H9 (cell line): ENCODE results near the gene TAF1L. TPM values are rescaled to one million over a fixed set of nuclear protein-coding genes. Genes with fewer than 3 reads are reported as not detected.

Source experiments
- DNase-seq: peaks from one replicate; pipeline ENCODE4 v3.0.0-alpha.2; 2017
- H2AFZ ChIP-seq: one replicate; pipeline ENCODE4 v1.6.1; 2013; ENCODE audit warnings: mild to moderate bottlenecking, low read length, control low read depth, moderate library complexity
- H2AK5ac ChIP-seq: 2 replicates; pipeline ENCODE4 v1.6.1; 2013; ENCODE audit warnings: low read length, control low read depth, mixed read lengths; ENCODE audit not compliant: insufficient read length
- H2BK120ac ChIP-seq: one replicate; pipeline ENCODE4 v1.6.1; 2013; ENCODE audit warnings: low read depth, mild to moderate bottlenecking, low read length, control low read depth, inconsistent platforms; ENCODE audit not compliant: poor library complexity, severe bottlenecking
- H2BK12ac ChIP-seq: 2 replicates; pipeline ENCODE4 v1.6.1; 2013; ENCODE audit warnings: low read length, control low read depth, mixed read lengths, low read depth; ENCODE audit not compliant: insufficient read length
- H2BK15ac ChIP-seq: 2 replicates; pipeline ENCODE4 v1.6.1; 2013; ENCODE audit warnings: low read depth, low read length, control low read depth
- H2BK20ac ChIP-seq: one replicate; pipeline ENCODE4 v1.6.1; 2013; ENCODE audit warnings: low read depth, mild to moderate bottlenecking, low read length, control low read depth, inconsistent platforms; ENCODE audit not compliant: poor library complexity, severe bottlenecking
- H2BK5ac ChIP-seq: 2 replicates; pipeline ENCODE4 v1.6.1; 2013; ENCODE audit warnings: low read length, control low read depth, mixed read lengths; ENCODE audit not compliant: insufficient read length
- H3K14ac ChIP-seq: 2 replicates; pipeline ENCODE4 v1.6.1; 2013; ENCODE audit warnings: low read length, control low read depth; ENCODE audit not compliant: insufficient read depth
- H3K18ac ChIP-seq: 2 replicates; pipeline ENCODE4 v1.6.1; 2013; ENCODE audit warnings: low read depth, mild to moderate bottlenecking, mixed read lengths, low read length, control low read depth; ENCODE audit not compliant: insufficient read length
- H3K23ac ChIP-seq: 2 replicates; pipeline ENCODE4 v1.6.1; 2013; ENCODE audit warnings: low read length, control low read depth, mixed read lengths, low read depth; ENCODE audit not compliant: insufficient read length
- H3K23me2 ChIP-seq: 2 replicates; pipeline ENCODE4 v1.6.1; 2013; ENCODE audit warnings: low read depth, mild to moderate bottlenecking, mixed read lengths, low read length, control low read depth; ENCODE audit not compliant: insufficient read length, poor library complexity, severe bottlenecking
- H3K27ac ChIP-seq: 2 replicates; pipeline ENCODE4 v1.5.1; 2013; ENCODE audit warnings: low read length, control low read depth, mixed read lengths, low read depth; ENCODE audit not compliant: insufficient read length
- H3K27me3 ChIP-seq: 2 replicates; pipeline ENCODE4 v1.6.1; 2013; ENCODE audit warnings: low read length, control low read depth, inconsistent platforms; ENCODE audit not compliant: insufficient read depth
- H3K4ac ChIP-seq: 2 replicates; pipeline ENCODE4 v1.6.1; 2013; ENCODE audit warnings: low read depth, mild to moderate bottlenecking, control low read depth, inconsistent platforms, low read length, moderate library complexity
- H3K4me1 ChIP-seq: 2 replicates; pipeline ENCODE4 v1.6.1; 2013; ENCODE audit warnings: low read length, control low read depth, inconsistent platforms; ENCODE audit not compliant: insufficient read depth
- H3K4me2 ChIP-seq: 2 replicates; pipeline ENCODE4 v1.6.1; 2013; ENCODE audit warnings: low read length, control low read depth, mixed read lengths; ENCODE audit not compliant: insufficient read length, insufficient read depth
- H3K56ac ChIP-seq: 2 replicates; pipeline ENCODE4 v1.6.1; 2013; ENCODE audit warnings: low read depth, mild to moderate bottlenecking, mixed read lengths, low read length, control low read depth; ENCODE audit not compliant: insufficient read length
- H3K79me1 ChIP-seq: 2 replicates; pipeline ENCODE4 v1.6.1; 2013; ENCODE audit warnings: low read depth, mild to moderate bottlenecking, moderate library complexity, low read length, control low read depth, inconsistent platforms; ENCODE audit not compliant: insufficient read depth, poor library complexity, severe bottlenecking
- H3K79me2 ChIP-seq: 2 replicates; pipeline ENCODE4 v1.6.1; 2013; ENCODE audit warnings: low read length, control low read depth, inconsistent platforms; ENCODE audit not compliant: insufficient read depth
- H3K9ac ChIP-seq: 2 replicates; pipeline ENCODE4 v1.6.1; 2013; ENCODE audit warnings: low read length, control low read depth, mixed read lengths; ENCODE audit not compliant: insufficient read length; ENCODE audit errors: extremely low read depth
- H3K9me3 ChIP-seq: one replicate; pipeline ENCODE4 v1.6.1; 2013; ENCODE audit warnings: low read depth, low read length, inconsistent platforms; ENCODE audit not compliant: control insufficient read depth
- H3T11ph ChIP-seq: one replicate; pipeline ENCODE4 v1.6.1; 2013; ENCODE audit warnings: mild to moderate bottlenecking, low read length, control low read depth, inconsistent platforms
- H4K20me1 ChIP-seq: one replicate; pipeline ENCODE4 v1.6.1; 2013; ENCODE audit not compliant: control insufficient read depth, insufficient read length, insufficient read depth
- H4K5ac ChIP-seq: 2 replicates; pipeline ENCODE4 v1.6.1; 2013; ENCODE audit warnings: low read depth, mild to moderate bottlenecking, mixed read lengths, low read length, control low read depth; ENCODE audit not compliant: insufficient read length
- H4K8ac ChIP-seq: replicated peaks from 2 replicates; pipeline ENCODE4 v1.6.1; 2013; ENCODE audit warnings: low read length, control low read depth, mixed read lengths, low read depth; ENCODE audit not compliant: insufficient read length
- H4K91ac ChIP-seq: 2 replicates; pipeline ENCODE4 v1.6.1; 2013; ENCODE audit warnings: low read depth, mild to moderate bottlenecking, moderate library complexity, mixed read lengths, low read length, control low read depth; ENCODE audit not compliant: insufficient read length
- H3K27ac Mint-ChIP-seq, 3 experiments: 2 replicates in 2 of 3; 3 replicates in 1 of 3; pipeline ENCODE4 v1.8.0; 2020 to 2021; ENCODE audit warnings: mixed read lengths in 3 of 3, mild to moderate bottlenecking in 1 of 3, moderate library complexity in 1 of 3
- H3K27me3 Mint-ChIP-seq: 2 replicates; pipeline ENCODE4 v1.8.0; 2021; ENCODE audit warnings: low read depth, mild to moderate bottlenecking, moderate library complexity, mixed read lengths
- H3K36me3 Mint-ChIP-seq, 3 experiments: 2 replicates in 2 of 3; 3 replicates in 1 of 3; pipeline ENCODE4 v1.8.0; 2020 to 2021; ENCODE audit warnings: low read depth in 3 of 3, mixed read lengths in 3 of 3; ENCODE audit not compliant: insufficient read depth in 1 of 3
- H3K4me1 Mint-ChIP-seq, 2 experiments: 2 replicates each; pipeline ENCODE4 v1.8.0; 2020; ENCODE audit warnings: mixed read lengths in 2 of 2
- H3K4me3 Mint-ChIP-seq, 2 experiments: 2 replicates in 1 of 2; 3 replicates in 1 of 2; pipeline ENCODE4 v1.8.0; 2020 to 2021; ENCODE audit warnings: mild to moderate bottlenecking in 2 of 2, mixed read lengths in 2 of 2, moderate library complexity in 1 of 2
- H3K9me3 Mint-ChIP-seq, 2 experiments: 2 replicates in 1 of 2; 3 replicates in 1 of 2; pipeline ENCODE4 v1.8.0; 2020; ENCODE audit warnings: mild to moderate bottlenecking in 2 of 2, mixed read lengths in 2 of 2, moderate library complexity in 1 of 2
- CTCF ChIP-seq: fragments of 200-600 bp; sonication (generic); conservative IDR thresholded peaks from 3 replicates; pipeline ENCODE4 v1.8.0; 2021; ENCODE audit warnings: antibody characterized with exemption, mild to moderate bottlenecking
- WGBS: extraction: QIAGEN DNeasy Blood & Tissue Kit; methylation state at CpG from one replicate; pipeline ENCODE4 v1.1.7; 2013; ENCODE audit warnings: missing lambda C conversion rate, low lambda C conversion rate, mixed read lengths; ENCODE audit not compliant: insufficient read length; ENCODE audit errors: extremely low coverage; 5-methylcytosine and 5-hydroxymethylcytosine counted together
- total RNA-seq: library from RNA; stranded (reverse); gene quantifications from 2 replicates; pipeline ENCODE4 v1.2.1, GENCODE V29; 2021

Gene TAF1L
- total RNA-seq, 1 experiment from 2014 or later = not detected

- no peak overlapping the region for H2BK12ac ChIP-seq
- no peaks in the 10 kb centered on the region for H3K4me1 ChIP-seq
- H4K5ac ChIP-seq = no peak overlapping the region
- H2BK20ac ChIP-seq = no peak overlapping the region
- H2BK15ac ChIP-seq = no peak overlapping the region
- H2AFZ ChIP-seq = no peak overlapping the region
- no peaks in the 10 kb centered on the region for H4K20me1 ChIP-seq
- H3K4me2 ChIP-seq = no peak overlapping the region
- no peak overlapping the region for H3K9ac ChIP-seq
- no peak overlapping the region for H2BK5ac ChIP-seq
- no peak overlapping the region for H3K56ac ChIP-seq
- Mint-ChIP-seq H3K4me3 (no peak overlapping the region), H3K27me3 (peaks cover 5% of the 10 kb centered on the region), H3K27ac (no peak overlapping the region; a peak in 1 of 7 replicates), H3K36me3 (peaks cover 2 to 10% (median 2%) of the 10 kb centered on the region in 3 experiments; a peak in 4 of 7 replicates), H3K4me1 (no peaks in the 10 kb centered on the region), H3K9me3 (peaks cover 23 to 94% of the 10 kb centered on the region in 2 experiments)
- no peak overlapping the region for H2BK120ac ChIP-seq
- H3K14ac ChIP-seq = no peak overlapping the region
- no peak overlapping the region for H3K18ac ChIP-seq
- H3K27ac ChIP-seq = no peak overlapping the region
- no peaks in the 10 kb centered on the region for H3K23me2 ChIP-seq
- DNase-seq = no peak
- no peaks in the 10 kb centered on the region for H3K79me2 ChIP-seq
- H3K23ac ChIP-seq = no peak overlapping the region
- no peak overlapping the region for H3T11ph ChIP-seq
- H4K91ac ChIP-seq = no peak overlapping the region
- no peaks in the 10 kb centered on the region; the same call in 1 of the 2 replicates for H3K27me3 ChIP-seq
- no peak overlapping the region for H2AK5ac ChIP-seq
- WGBS = no CpG with 5 or more reads among the region's 1 CpG
- no peak for TF ChIP-seq CTCF
- no peaks in the 10 kb centered on the region for H3K9me3 ChIP-seq
- H3K4ac ChIP-seq = no peak overlapping the region
- H4K8ac ChIP-seq = no peak overlapping the region
- H3K79me1 ChIP-seq = no peaks in the 10 kb centered on the region
Observed at GRCh38 chr9:32677931-32678330, 42.5 kb upstream of the TAF1L start.
